WTC11 (cell line): Measurements from ENCODE around the gene SYMPK.

Source experiments
- CTCF ChIP-seq: fragments of 200-600 bp; IDR thresholded peaks from 2 replicates; pipeline ENCODE4 v1.8.0; 2022; ENCODE audit warnings: antibody characterized with exemption
- ESRRA ChIP-seq: sonication (generic); formaldehyde crosslinking; IDR thresholded peaks from 2 replicates; pipeline ENCODE4 v1.8.1; 2022; ENCODE audit warnings: mild to moderate bottlenecking, missing genetic modification reagents, borderline replicate concordance
- USF2 ChIP-seq: sonication (generic); formaldehyde crosslinking; IDR thresholded peaks from 2 replicates; pipeline ENCODE4 v1.8.1; 2023; ENCODE audit warnings: mild to moderate bottlenecking, missing genetic modification reagents, moderate library complexity

GRCh38 chr19:45805719-45806118, 57.2 kb downstream of the SYMPK start:
- no peak for TF ChIP-seq USF2
- no peak for TF ChIP-seq CTCF
- no peak for TF ChIP-seq ESRRA (CRISPR knock-in tag)
